ENCODE measurements around the gene TMEM170B.

Gene TMEM170B, protein sequence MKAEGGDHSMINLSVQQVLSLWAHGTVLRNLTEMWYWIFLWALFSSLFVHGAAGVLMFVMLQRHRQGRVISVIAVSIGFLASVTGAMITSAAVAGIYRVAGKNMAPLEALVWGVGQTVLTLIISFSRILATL
- 4.1 to 6.7 (median 5.0) reads per million in 3 donors for total RNA-seq

DNA sequence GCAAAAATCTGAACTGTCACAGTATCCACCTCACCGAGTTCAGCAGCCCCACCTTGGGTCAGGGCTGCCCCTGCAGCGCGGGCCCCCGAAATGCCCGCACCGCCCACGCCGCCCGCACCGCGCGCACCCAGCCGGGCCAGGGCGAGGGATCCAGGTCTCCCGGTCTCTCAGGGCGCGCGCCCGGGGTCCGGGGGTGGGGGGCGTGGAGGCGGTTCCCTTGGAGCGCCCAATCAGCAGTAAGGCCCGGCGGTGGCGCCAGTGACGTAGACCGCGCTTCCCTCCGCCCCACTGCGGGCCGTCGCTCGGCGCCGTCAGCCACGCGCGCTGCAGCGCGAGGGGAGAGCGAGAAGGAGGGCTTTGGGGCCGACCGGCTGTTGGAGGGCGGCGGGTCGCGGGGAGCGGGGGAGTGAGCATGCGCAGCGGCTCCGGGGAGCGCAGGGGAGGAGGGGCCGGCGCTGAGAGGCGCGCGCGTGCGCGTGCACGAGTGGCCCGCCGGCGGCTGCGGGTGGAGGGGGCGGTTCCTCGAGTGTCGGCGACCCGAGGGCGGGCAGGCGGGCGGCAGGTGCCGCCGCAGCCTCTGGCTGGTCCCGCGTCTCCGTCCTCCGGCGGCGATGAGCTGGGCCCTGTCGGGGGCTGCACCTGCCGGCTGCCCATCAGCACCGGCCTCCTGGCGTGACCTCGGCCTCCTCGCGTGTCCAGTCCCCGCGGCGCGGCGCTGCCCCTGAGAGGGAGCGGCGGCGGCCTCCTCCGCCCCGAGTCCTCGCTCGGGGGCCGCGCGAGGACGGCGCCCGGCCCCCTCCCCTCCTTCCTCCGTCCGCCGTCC, at the start of gene TMEM170B:
TSS of gene TMEM170B (plus strand) at position 521 of the 823 bp plus-strand sequence. CDS start 529 bp downstream, outside the sequence.
- Histone ChIP-seq H3K4me1 (ENCODE audit: control insufficient read depth, insufficient read depth, low read length, poor library complexity, severe bottlenecking) (peaks cover 5% of the 10 kb centered on the region), H3K27ac (ENCODE audit: insufficient read depth, low read length, poor library complexity, severe bottlenecking) (peak within 1 kb of the TSS; percentile 56), H3K4me3 (ENCODE audit: insufficient read depth, low read depth, low read length, poor library complexity, severe bottlenecking) (peak within 1 kb of the TSS; percentile 74)

DNA sequence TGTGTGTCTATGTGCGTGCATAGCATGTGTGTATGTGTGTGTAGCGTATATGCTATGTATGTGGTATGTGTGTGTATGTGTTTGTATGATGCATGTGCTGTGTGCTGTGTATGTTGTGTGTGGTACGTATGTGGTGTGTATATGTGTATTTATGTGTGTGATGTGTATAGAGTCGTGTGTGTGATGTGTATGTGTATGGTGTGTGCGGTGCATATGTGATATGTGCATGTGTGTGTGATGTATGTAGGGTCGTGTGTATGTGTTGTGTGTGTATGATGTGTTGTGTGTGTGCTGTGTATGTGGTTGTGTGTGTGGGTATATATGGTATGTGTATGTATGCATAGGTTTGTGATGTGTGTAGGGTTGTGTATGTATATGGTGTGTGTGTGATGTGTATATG, 46.6 kb upstream of the TMEM170B start:
- no peak overlapping the region for H3K27ac ChIP-seq (ENCODE audit: insufficient read depth, low read length, poor library complexity, severe bottlenecking)
- H3K36me3 ChIP-seq (ENCODE audit: control insufficient read depth, insufficient read depth, low read length) = no peaks in the 10 kb centered on the region
- no peak for DNase-seq
- H3K9me3 ChIP-seq (ENCODE audit: control insufficient read depth, low read length) = no peaks in the 10 kb centered on the region
- no peaks in the 10 kb centered on the region for H3K27me3 ChIP-seq (replicated peaks; ENCODE audit: control insufficient read depth, insufficient read depth, low read length, poor library complexity, severe bottlenecking)
- H3K4me1 ChIP-seq (ENCODE audit: control insufficient read depth, insufficient read depth, low read length, poor library complexity, severe bottlenecking) = no peaks in the 10 kb centered on the region
- H3K4me3 ChIP-seq (ENCODE audit: insufficient read depth, low read depth, low read length, poor library complexity, severe bottlenecking) = no peak overlapping the region

More for the DNA sequence above, at the start of gene TMEM170B:
- H3K36me3 ChIP-seq (ENCODE audit: control insufficient read depth, insufficient read depth, low read length) = no peaks in the 10 kb centered on the region
- H3K27me3 ChIP-seq (replicated peaks; ENCODE audit: control insufficient read depth, insufficient read depth, low read length, poor library complexity, severe bottlenecking) = no peaks in the 10 kb centered on the region
- no peaks in the 10 kb centered on the region for H3K9me3 ChIP-seq (ENCODE audit: control insufficient read depth, low read length)
- DNase-seq = peak; percentile 92 to 96 (median 92)

DNA sequence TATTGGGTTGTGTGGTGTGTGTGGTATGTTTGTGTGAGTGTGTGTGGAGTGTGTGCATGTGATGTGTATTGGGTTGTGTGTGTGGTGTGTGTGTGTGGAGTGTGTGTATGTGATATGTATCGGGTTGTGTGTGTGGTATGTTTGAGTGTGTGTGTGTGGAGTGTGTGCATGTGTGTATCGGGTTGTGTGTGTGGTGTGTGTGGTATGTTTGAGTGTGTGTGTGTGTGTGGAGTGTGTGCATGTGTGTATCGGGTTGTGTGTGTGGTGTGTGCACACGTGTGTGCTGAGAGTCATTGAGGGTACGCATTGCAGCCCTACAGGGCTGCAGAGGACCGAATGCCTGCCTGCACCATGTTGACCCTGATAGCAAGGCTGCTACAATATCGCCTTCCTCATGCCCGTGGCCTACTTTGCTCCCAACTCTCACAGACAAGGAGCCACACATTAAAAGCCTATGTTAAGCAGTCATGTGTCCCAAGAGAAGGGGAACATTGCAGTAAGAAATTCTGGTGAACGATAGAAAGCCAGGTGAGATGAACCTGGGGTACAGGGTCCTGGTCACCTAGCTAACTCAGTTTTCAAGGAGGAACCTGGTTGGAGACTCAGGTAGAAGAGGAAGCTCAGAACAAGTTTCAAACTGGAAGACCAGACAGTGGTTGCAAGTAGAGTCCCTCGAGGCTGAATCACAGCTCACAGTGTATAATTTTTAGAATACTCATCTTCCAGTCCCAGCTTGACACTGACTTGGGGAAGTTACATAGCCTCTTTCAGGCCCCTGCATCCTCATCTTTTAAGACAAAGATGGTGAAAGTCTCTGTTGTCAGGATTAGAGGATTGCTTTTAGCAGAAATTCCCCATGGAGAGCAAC, 45.7 kb upstream of the TMEM170B start:
- no peaks in the 10 kb centered on the region for H3K36me3 ChIP-seq (ENCODE audit: control insufficient read depth, insufficient read depth, low read length)
- no peaks in the 10 kb centered on the region for H3K9me3 ChIP-seq (ENCODE audit: control insufficient read depth, low read length)
- H3K4me1 ChIP-seq (ENCODE audit: control insufficient read depth, insufficient read depth, low read length, poor library complexity, severe bottlenecking) = no peaks in the 10 kb centered on the region
- no peak overlapping the region for H3K27ac ChIP-seq (ENCODE audit: insufficient read depth, low read length, poor library complexity, severe bottlenecking)
- no peak for DNase-seq
- no peaks in the 10 kb centered on the region for H3K27me3 ChIP-seq (replicated peaks; ENCODE audit: control insufficient read depth, insufficient read depth, low read length, poor library complexity, severe bottlenecking)
- no peak overlapping the region for H3K4me3 ChIP-seq (ENCODE audit: insufficient read depth, low read depth, low read length, poor library complexity, severe bottlenecking)

DNA sequence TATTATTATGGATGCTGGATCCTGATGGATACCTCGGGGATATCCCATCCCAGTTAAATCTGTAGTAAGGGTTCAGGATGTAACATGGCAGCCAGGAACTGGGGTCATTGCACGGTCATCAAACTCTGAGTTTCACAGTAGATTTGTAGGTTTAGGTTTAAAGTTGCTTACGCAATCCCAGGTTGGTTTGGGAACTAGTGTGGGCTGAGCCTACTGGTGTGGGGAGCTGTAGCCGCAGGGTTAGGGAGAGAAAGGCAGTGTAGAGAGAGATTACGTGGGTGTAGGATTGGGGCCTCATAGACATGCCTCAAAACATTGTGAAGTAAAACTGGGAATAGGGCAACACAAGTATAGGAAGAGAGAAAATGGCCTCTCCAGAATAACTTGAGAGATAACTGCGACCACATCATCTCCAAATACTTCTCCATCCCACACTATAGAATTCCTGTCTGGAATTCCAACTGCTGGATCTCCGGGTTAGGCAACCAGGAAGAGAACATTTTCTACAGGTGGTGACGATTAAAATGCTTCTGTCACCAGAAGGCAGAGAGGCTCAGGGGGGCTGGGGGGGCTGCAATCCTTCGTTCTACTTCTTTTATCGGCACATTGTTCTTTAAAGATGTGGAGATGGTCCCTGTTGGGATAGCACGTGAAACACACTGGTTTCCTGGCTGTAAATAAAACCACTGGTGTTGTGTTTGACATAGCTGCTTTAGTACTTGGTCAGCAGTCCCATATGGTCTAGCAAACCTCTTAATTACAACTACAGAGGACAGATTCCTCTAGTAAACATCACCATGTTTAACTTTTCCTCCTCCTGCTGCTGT, 44.9 kb upstream of the TMEM170B start:
- Histone ChIP-seq H3K36me3 (ENCODE audit: control insufficient read depth, insufficient read depth, low read length) (no peaks in the 10 kb centered on the region), H3K4me1 (ENCODE audit: control insufficient read depth, insufficient read depth, low read length, poor library complexity, severe bottlenecking) (no peaks in the 10 kb centered on the region), H3K27ac (ENCODE audit: insufficient read depth, low read length, poor library complexity, severe bottlenecking) (no peak overlapping the region), H3K27me3 (replicated peaks; ENCODE audit: control insufficient read depth, insufficient read depth, low read length, poor library complexity, severe bottlenecking) (no peaks in the 10 kb centered on the region), H3K4me3 (ENCODE audit: insufficient read depth, low read depth, low read length, poor library complexity, severe bottlenecking) (no peak overlapping the region), H3K9me3 (ENCODE audit: control insufficient read depth, low read length) (no peaks in the 10 kb centered on the region)
- no peak for DNase-seq

DNA sequence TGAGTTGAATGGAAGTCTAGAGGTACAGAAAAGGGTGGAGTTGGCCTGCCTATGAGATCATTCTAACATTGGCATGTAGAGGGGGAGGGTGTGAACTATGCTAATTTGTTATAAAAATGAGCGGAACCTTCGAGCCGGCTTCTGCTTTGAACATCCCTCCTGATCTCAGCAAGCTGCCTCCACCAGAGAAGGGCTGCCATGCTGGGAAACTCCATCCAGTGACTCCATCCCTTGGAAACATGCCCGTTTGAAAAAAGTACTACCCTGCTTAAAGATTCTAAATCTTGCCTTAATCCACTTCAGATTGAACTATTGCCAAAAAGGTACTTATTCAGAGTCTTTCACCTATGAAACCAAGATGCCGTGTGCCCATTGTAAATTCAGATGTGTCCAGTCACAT, 43.6 kb upstream of the TMEM170B start:
- no peaks in the 10 kb centered on the region for H3K27me3 ChIP-seq (replicated peaks; ENCODE audit: control insufficient read depth, insufficient read depth, low read length, poor library complexity, severe bottlenecking)
- no peaks in the 10 kb centered on the region for H3K4me1 ChIP-seq (ENCODE audit: control insufficient read depth, insufficient read depth, low read length, poor library complexity, severe bottlenecking)
- H3K4me3 ChIP-seq (ENCODE audit: insufficient read depth, low read depth, low read length, poor library complexity, severe bottlenecking) = no peak overlapping the region
- no peak for DNase-seq
- no peaks in the 10 kb centered on the region for H3K9me3 ChIP-seq (ENCODE audit: control insufficient read depth, low read length)
- no peaks in the 10 kb centered on the region for H3K36me3 ChIP-seq (ENCODE audit: control insufficient read depth, insufficient read depth, low read length)
- H3K27ac ChIP-seq (ENCODE audit: insufficient read depth, low read length, poor library complexity, severe bottlenecking) = no peak overlapping the region

DNA sequence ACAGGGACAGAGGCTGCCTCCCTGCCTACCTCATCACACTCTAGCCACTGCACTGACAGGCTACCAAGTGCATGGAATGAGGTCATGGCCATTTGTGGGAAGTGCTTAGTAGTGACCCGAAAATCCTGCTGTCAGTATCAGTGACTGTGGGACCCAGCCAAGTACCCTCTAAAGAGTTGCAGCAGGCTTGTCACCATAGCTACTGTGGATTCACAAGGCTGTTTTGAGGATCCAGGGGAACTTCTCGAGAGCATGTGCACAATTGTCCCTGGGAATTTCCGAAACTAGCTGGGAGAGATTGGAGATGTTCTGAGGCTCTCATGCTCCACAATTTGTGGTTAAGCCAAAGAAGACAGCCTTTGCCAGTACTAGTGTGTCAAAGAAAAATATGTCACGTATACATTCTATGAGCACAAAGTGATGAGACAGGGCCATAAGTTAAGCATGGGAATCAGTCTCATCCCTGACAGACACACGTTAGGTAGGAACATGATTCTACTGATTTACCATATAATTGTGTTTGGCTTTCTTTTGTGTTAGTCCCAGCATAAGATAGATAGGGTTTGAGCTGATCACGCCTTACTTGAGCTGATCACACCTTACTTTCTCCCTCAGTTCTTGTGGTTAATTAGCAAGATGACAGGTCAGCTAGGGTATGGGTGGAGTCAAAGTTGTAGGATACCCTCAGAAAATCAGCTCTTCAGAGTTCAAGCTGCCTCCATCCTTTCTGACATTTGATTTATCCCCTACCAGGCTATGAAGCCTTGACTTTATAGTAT, 42.6 kb upstream of the TMEM170B start:
- Histone ChIP-seq H3K27me3 (replicated peaks; ENCODE audit: control insufficient read depth, insufficient read depth, low read length, poor library complexity, severe bottlenecking) (no peaks in the 10 kb centered on the region), H3K4me3 (ENCODE audit: insufficient read depth, low read depth, low read length, poor library complexity, severe bottlenecking) (no peak overlapping the region), H3K27ac (ENCODE audit: insufficient read depth, low read length, poor library complexity, severe bottlenecking) (no peak overlapping the region), H3K36me3 (ENCODE audit: control insufficient read depth, insufficient read depth, low read length) (no peaks in the 10 kb centered on the region), H3K4me1 (ENCODE audit: control insufficient read depth, insufficient read depth, low read length, poor library complexity, severe bottlenecking) (no peaks in the 10 kb centered on the region), H3K9me3 (ENCODE audit: control insufficient read depth, low read length) (no peaks in the 10 kb centered on the region)
- DNase-seq = no peak

DNA sequence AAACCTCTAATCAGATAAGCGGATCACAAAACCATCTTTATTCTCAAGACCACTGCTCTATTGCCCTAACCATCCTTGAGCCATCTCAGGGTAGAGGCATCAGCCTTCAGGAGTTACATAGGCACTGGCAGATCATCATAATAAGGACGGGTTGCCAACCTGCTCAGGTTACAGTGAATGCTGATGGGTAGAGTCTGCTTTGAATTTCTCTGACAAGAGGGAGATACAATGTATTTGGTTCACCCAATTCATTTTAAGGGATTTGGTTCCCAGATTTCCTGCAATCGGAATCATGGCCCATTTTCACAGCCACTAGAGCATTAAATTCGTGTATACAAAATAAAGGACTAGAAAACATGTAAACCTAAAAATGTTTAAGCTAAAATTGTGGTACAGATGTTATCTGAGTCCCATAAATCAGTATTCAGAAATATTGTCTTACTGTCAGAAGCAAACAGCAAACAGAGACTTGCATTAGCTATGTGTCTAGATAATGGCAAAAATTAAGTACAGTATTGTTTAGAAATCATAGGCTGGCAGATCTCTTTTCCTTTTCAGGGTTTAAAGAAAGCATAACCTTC, 41.9 kb upstream of the TMEM170B start:
- no peaks in the 10 kb centered on the region for H3K9me3 ChIP-seq (ENCODE audit: control insufficient read depth, low read length)
- H3K4me3 ChIP-seq (ENCODE audit: insufficient read depth, low read depth, low read length, poor library complexity, severe bottlenecking) = no peak overlapping the region
- no peaks in the 10 kb centered on the region for H3K4me1 ChIP-seq (ENCODE audit: control insufficient read depth, insufficient read depth, low read length, poor library complexity, severe bottlenecking)
- H3K27me3 ChIP-seq (replicated peaks; ENCODE audit: control insufficient read depth, insufficient read depth, low read length, poor library complexity, severe bottlenecking) = no peaks in the 10 kb centered on the region
- no peak overlapping the region for H3K27ac ChIP-seq (ENCODE audit: insufficient read depth, low read length, poor library complexity, severe bottlenecking)
- DNase-seq = no peak
- H3K36me3 ChIP-seq (ENCODE audit: control insufficient read depth, insufficient read depth, low read length) = no peaks in the 10 kb centered on the region

DNA sequence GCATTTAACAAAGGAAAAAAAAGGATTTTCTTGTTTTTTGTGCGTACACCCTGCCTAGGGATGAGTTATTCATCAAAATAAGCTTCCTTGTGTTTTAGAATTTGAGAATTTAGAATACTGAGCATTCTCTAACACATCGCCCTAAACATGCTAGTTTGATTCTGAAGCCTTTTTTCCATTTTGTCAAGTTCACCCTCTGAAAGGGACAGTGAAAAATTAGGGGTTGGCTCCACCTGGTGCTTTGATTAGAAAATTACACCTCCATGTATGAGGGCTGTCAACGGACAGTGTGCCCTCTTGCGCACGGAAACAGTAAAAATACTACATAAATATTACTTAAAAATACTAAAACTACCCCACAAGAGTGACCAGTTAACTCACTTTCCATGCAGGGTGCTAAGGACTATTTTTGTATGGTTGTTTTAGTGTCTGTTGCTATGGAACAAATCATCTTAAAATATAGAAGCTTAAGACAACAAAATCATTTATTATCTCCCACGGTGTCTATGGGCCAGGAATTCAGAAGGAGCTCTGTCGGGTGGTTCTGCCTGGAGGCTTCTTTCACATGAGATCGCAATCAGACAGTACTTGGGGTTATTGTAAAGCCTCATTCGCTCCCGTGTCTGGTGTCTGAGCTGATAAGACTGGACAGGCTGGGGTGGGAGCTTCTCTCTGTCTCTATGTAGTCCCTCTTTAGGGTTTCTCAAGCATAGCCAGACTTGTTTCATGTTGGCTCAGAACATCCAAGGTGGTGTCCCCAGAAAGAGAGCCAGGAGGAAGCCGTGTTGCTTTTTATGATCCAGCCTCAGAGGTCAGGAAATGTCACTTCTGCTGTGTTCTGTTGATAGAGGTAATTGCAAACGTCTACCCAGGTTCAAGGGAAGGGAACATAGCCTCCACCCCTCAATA, 41.1 kb upstream of the TMEM170B start:
- DNase-seq = peak; percentile 37 to 64 (median 40)
- Histone ChIP-seq H3K27me3 (replicated peaks; ENCODE audit: control insufficient read depth, insufficient read depth, low read length, poor library complexity, severe bottlenecking) (no peaks in the 10 kb centered on the region), H3K9me3 (ENCODE audit: control insufficient read depth, low read length) (no peaks in the 10 kb centered on the region), H3K4me1 (ENCODE audit: control insufficient read depth, insufficient read depth, low read length, poor library complexity, severe bottlenecking) (no peaks in the 10 kb centered on the region), H3K27ac (ENCODE audit: insufficient read depth, low read length, poor library complexity, severe bottlenecking) (no peak overlapping the region), H3K36me3 (ENCODE audit: control insufficient read depth, insufficient read depth, low read length) (no peaks in the 10 kb centered on the region), H3K4me3 (ENCODE audit: insufficient read depth, low read depth, low read length, poor library complexity, severe bottlenecking) (no peak overlapping the region)

Measured in effector memory CD4-positive, alpha-beta T cell (primary cell).